HG02623 (cell line): ENCODE data around the gene DIPK1C.

Source experiments
- ATAC-seq: cut with Tn5 transposase; IDR thresholded peaks from one replicate; pipeline ENCODE4 v1.9.1; 2021; ENCODE audit warnings: moderate library complexity; ENCODE audit not compliant: unreplicated experiment

Gene DIPK1C

GRCh38 chr18:74454279-74454751 is 2.8 kb downstream of the DIPK1C start:
- ATAC-seq, result no peak

- ATAC-seq, result no peak
These were observed 3.4 kb downstream of the DIPK1C start for GRCh38 chr18:74453642-74454198.

- ATAC-seq, result no peak
These were observed 4.0 kb downstream of the DIPK1C start for GRCh38 chr18:74453016-74453566.

GRCh38 chr18:74451148-74451547 is 6.0 kb downstream of the DIPK1C start:
- no peak for ATAC-seq

- no peak for ATAC-seq
These were observed 6.5 kb downstream of the DIPK1C start for GRCh38 chr18:74450626-74451025.

GRCh38 chr18:74447404-74448152 is 9.5 kb downstream of the DIPK1C start:
- ATAC-seq, result no peak

GRCh38 chr18:74446631-74447403 is 10.3 kb downstream of the DIPK1C start:
- no peak for ATAC-seq

GRCh38 chr18:74446178-74446577 is 10.9 kb downstream of the DIPK1C start:
- ATAC-seq, result no peak

GRCh38 chr18:74445585-74445984 is 11.5 kb downstream of the DIPK1C start:
- no peak for ATAC-seq

GRCh38 chr18:74444104-74444503 is 13.0 kb downstream of the DIPK1C start:
- ATAC-seq, result no peak

- ATAC-seq, result no peak
These were observed 16.2 kb downstream of the DIPK1C start for GRCh38 chr18:74440808-74441427.

GRCh38 chr18:74438091-74438490 is 19.0 kb downstream of the DIPK1C start:
- no peak for ATAC-seq

GRCh38 chr18:74436158-74436769 is 20.8 kb downstream of the DIPK1C start:
- ATAC-seq, result no peak

- ATAC-seq, result no peak
These were observed 21.4 kb downstream of the DIPK1C start for GRCh38 chr18:74435740-74436139.

GRCh38 chr18:74434466-74434865 is 22.6 kb downstream of the DIPK1C start:
- no peak for ATAC-seq

GRCh38 chr18:74430806-74431571 is 26.1 kb downstream of the DIPK1C start:
- no peak for ATAC-seq

GRCh38 chr18:74430231-74430630 is 26.9 kb downstream of the DIPK1C start:
- no peak for ATAC-seq

GRCh38 chr18:74429096-74429495 is 28.0 kb downstream of the DIPK1C start:
- ATAC-seq, result no peak

GRCh38 chr18:74427442-74428112 is 29.5 kb downstream of the DIPK1C start:
- ATAC-seq, result no peak
